ENCODE results near the gene DENND6B.
"Not testable (repeated sequence)": the region's sequence is repeated elsewhere in the genome, so short reads cannot be mapped to it uniquely, and the experiment has no call there.

DENND6B gene

GRCh38 chr22:50283821-50284220 is 43.0 kb downstream of the DENND6B start:
- no peak for DNase-seq

GRCh38 chr22:50282361-50283155 is 44.3 kb downstream of the DENND6B start:
- DNase-seq, result no peak

GRCh38 chr22:50281957-50282356 is 44.9 kb downstream of the DENND6B start:
- DNase-seq, result no peak

- no peak for DNase-seq
Measured at GRCh38 chr22:50281384-50281760, 45.4 kb downstream of the DENND6B start.

- no peak for DNase-seq
Measured at GRCh38 chr22:50280708-50281383, 46.0 kb downstream of the DENND6B start.

- DNase-seq, result no peak
Measured at GRCh38 chr22:50280022-50280707, 46.6 kb downstream of the DENND6B start.

GRCh38 chr22:50278956-50279619 is 47.7 kb downstream of the DENND6B start:
- DNase-seq, result no peak

GRCh38 chr22:50278461-50278860 is 48.4 kb downstream of the DENND6B start:
- no peak for DNase-seq

- no peak for DNase-seq
Measured at GRCh38 chr22:50277761-50278160, 49.1 kb downstream of the DENND6B start.

- no peak for DNase-seq
Measured at GRCh38 chr22:50276143-50276542, 50.7 kb downstream of the DENND6B start.

GRCh38 chr22:50275181-50276055 is 51.4 kb downstream of the DENND6B start:
- no peak for DNase-seq

- no peak for DNase-seq
Measured at GRCh38 chr22:50274771-50275170, 52.0 kb downstream of the DENND6B start.

GRCh38 chr22:50274311-50274710 is 52.5 kb downstream of the DENND6B start:
- DNase-seq, result no peak

- not testable (repeated sequence) for DNase-seq
Measured at GRCh38 chr22:50273781-50274180, 53.0 kb downstream of the DENND6B start.

- DNase-seq, result not testable (repeated sequence)
Measured at GRCh38 chr22:50273352-50273751, 53.5 kb downstream of the DENND6B start.

- no peak for DNase-seq
Measured at GRCh38 chr22:50272044-50272802, 54.6 kb downstream of the DENND6B start.

GRCh38 chr22:50271519-50271970 is 55.3 kb downstream of the DENND6B start:
- no peak for DNase-seq

- DNase-seq, result no peak
Measured at GRCh38 chr22:50270666-50271394, 56.0 kb downstream of the DENND6B start.

GRCh38 chr22:50269970-50270665 is 56.7 kb downstream of the DENND6B start, which contains the start of gene MAPK11:
Gene MAPK11, minus strand, starts transcription at chr22:50270380. Its CDS starts 88 bp downstream, at chr22:50270292.
- no peak for DNase-seq

- DNase-seq, result no peak
Measured at GRCh38 chr22:50269573-50269969, 57.2 kb downstream of the DENND6B start.

All from DMS 273 treated with DMSO at 0.1 percent for 48 hours (cell line).